K562 (cell line): ENCODE results near the gene PEX10. TPM values are rescaled to one million over a fixed set of nuclear protein-coding genes. Genes with fewer than 3 reads are reported as not detected.

ENCODE experiments used
- ARHGAP35 ChIP-seq: fragments of 450-650 bp; IDR thresholded peaks from 2 replicates; pipeline ENCODE4 v1.6.1; 2018; ENCODE audit not compliant: partially characterized antibody
- CBX1 ChIP-seq: sonication (generic); IDR thresholded peaks from 2 replicates; pipeline ENCODE4 v1.6.1; 2016; ENCODE audit warnings: antibody characterized with exemption, low read depth, mild to moderate bottlenecking
- CGGBP1 ChIP-seq: fragments of 250-450 bp; sonication (Bioruptor Pico); IDR thresholded peaks from 2 replicates; pipeline ENCODE4 v1.9.0; 2021; ENCODE audit warnings: mild to moderate bottlenecking
- CLOCK ChIP-seq: fragments of 250-450 bp; sonication (Bioruptor Pico); IDR thresholded peaks from 2 replicates; pipeline ENCODE4 v1.4.0; 2020; ENCODE audit warnings: mild to moderate bottlenecking, moderate library complexity, borderline replicate concordance
- EHMT2 ChIP-seq: fragments of 450-650 bp; IDR thresholded peaks from 2 replicates; pipeline ENCODE4 v1.6.1; 2018; ENCODE audit warnings: antibody characterized with exemption
- FOXA3 ChIP-seq, 2 experiments: fragments of 450-650 bp in 1 of 2; sonication (generic) in 1 of 2; formaldehyde crosslinking; IDR thresholded peaks in 1 of 2; conservative IDR thresholded peaks in 1 of 2; 2 replicates each; pipeline versions ENCODE4 v1.4.0 to v1.8.0; 2020 to 2022; ENCODE audit warnings: mild to moderate bottlenecking in 2 of 2, missing genetic modification reagents in 1 of 2
- FOXP1 ChIP-seq: sonication (generic); formaldehyde crosslinking; IDR thresholded peaks from 2 replicates; pipeline ENCODE4 v1.8.0; 2022; ENCODE audit warnings: mild to moderate bottlenecking, missing genetic modification reagents
- FUS ChIP-seq: fragments of 200-400 bp; formaldehyde crosslinking; optimal IDR thresholded peaks from 2 replicates; pipeline ENCODE3; 2017; ENCODE audit warnings: low read depth, low read length
- HSF4 ChIP-seq: fragments of 250-450 bp; sonication (Bioruptor Pico); IDR thresholded peaks from 2 replicates; pipeline ENCODE4 v2.1.2; 2022; ENCODE audit warnings: mild to moderate bottlenecking, moderate library complexity, borderline replicate concordance
- IRF9 ChIP-seq: fragments of 450-650 bp; IDR thresholded peaks from 2 replicates; pipeline ENCODE4 v1.6.1; 2016; ENCODE audit warnings: missing biosample characterization, missing genetic modification characterization
- POLR2A ChIP-seq: fragments of 450-650 bp; conservative IDR thresholded peaks from 2 replicates; pipeline ENCODE4 v1.6.1; 2016
- SIN3B ChIP-seq: fragments of 450-650 bp; IDR thresholded peaks from 2 replicates; pipeline ENCODE4 v1.6.1; 2017; ENCODE audit warnings: low read depth, mild to moderate bottlenecking, moderate library complexity
- SRF ChIP-seq, 2 experiments: fragments of 250-450, 450-650 bp in 1 of 2; sonication (Bioruptor Pico) in 1 of 2; sonication (generic) in 1 of 2; formaldehyde crosslinking; IDR thresholded peaks; 2 replicates each; pipeline versions ENCODE4 v1.5.0 to v1.5.1; 2020 to 2022; ENCODE audit warnings: mild to moderate bottlenecking in 1 of 2, missing genetic modification reagents in 1 of 2
- TFAP4 ChIP-seq: sonication (generic); formaldehyde crosslinking; IDR thresholded peaks from 2 replicates; pipeline ENCODE4 v1.8.0; 2022; ENCODE audit warnings: missing genetic modification reagents, mild to moderate bottlenecking, moderate library complexity, borderline replicate concordance
- THAP12 ChIP-seq: fragments of 250-450 bp; sonication (Bioruptor Pico); IDR thresholded peaks from 2 replicates; pipeline ENCODE4 v1.9.0; 2021; ENCODE audit warnings: mild to moderate bottlenecking, inconsistent platforms
- THAP7 ChIP-seq: fragments of 250-450 bp; sonication (Bioruptor Pico); IDR thresholded peaks from 2 replicates; pipeline ENCODE4 v1.5.0; 2021
- polyA plus RNA-seq, 8 experiments: library from polyadenylated mRNA; depleted of rRNA in 4 of 8; stranded (reverse) in 5 of 8; unstranded in 3 of 8; fragments of >200 nt; fragmentation: Nextera tagmentation in 2 of 8; fragmentation: Illumina TruSeq in 1 of 8; extraction: Ambion mirVana in 2 of 8; extraction: Trizol in 1 of 8; gene quantifications; 2 replicates each; pipeline versions ENCODE4 v1.2.1 to v1.2.3, GENCODE V29; 2011 to 2014; ENCODE audit warnings: inconsistent platforms in 1 of 8, missing spikeins in 1 of 8
- total RNA-seq, 7 experiments: library from RNA; depleted of rRNA in 6 of 7; stranded (reverse); fragments of >200 nt in 6 of 7; fragmentation: Illumina TruSeq in 2 of 7; extraction: Trizol in 2 of 7; gene quantifications; 2 replicates each; pipeline versions ENCODE4 v1.2.1 to v1.2.3, GENCODE V29; 2011 to 2021; ENCODE audit warnings: low replicate concordance in 1 of 7

PEX10 gene
- total and polyA plus RNA-seq, 9 of the 15 experiments (the other 6 are each of a cell fraction or from before 2014, with no cell fraction given): 0.03 to 26.2 (median 8.7) TPM

- TF ChIP-seq EHMT2: no peak
- no peak for TF ChIP-seq CLOCK (CRISPR knock-in tag)
- peak; percentile 83; the same call in 1 of the 2 replicates for TF ChIP-seq THAP12
- no peak for TF ChIP-seq SIN3B
- TF ChIP-seq ARHGAP35: no peak
- no peak for TF ChIP-seq CGGBP1 (CRISPR knock-in tag)
- 0 out of 2 replicates have a peak, but pooled peaks have one; percentile 0 for TF ChIP-seq CBX1
- no peak for TF ChIP-seq FOXA3 (CRISPR knock-in tag; conservative IDR thresholded peaks at IDR 0.05 in 1 of 2, IDR thresholded peaks at IDR 0.05 in 1 of 2)
- no peak for TF ChIP-seq SRF (CRISPR knock-in tag; IDR thresholded peaks at IDR 0.05)
- TF ChIP-seq FOXP1 (CRISPR knock-in tag): peak; percentile 30; the same call in 1 of the 2 replicates
- TF ChIP-seq FUS: peak; percentile 33
- no peak; the same call in 1 of the 2 replicates for TF ChIP-seq TFAP4
- no peak for TF ChIP-seq IRF9
- TF ChIP-seq POLR2A: 0 out of 2 replicates have a peak, but pooled peaks have one; percentile 11
- no peak for TF ChIP-seq HSF4 (CRISPR knock-in tag)
- peak; percentile 32; the same call in 1 of the 2 replicates for TF ChIP-seq THAP7 (CRISPR knock-in tag)
These were observed 466 bp downstream of the PEX10 start (continued) for GRCh38 chr1:2411801-2412394.
